CD14-positive monocyte (primary cell): ENCODE results near the gene ZNF284. TPM values are rescaled to one million over a fixed set of nuclear protein-coding genes. Genes with fewer than 3 reads are reported as not detected.

Source experiments
- DNase-seq, 3 donors: peaks; one replicate each; pipeline ENCODE4 v3.0.0-alpha.2; 2011 to 2022
- H2AFZ ChIP-seq: 2 replicates; pipeline ENCODE4 v1.6.0; 2012; ENCODE audit warnings: mild to moderate bottlenecking, low read depth, low read length, inconsistent platforms; ENCODE audit not compliant: insufficient read depth, poor library complexity, severe bottlenecking
- H3K27ac ChIP-seq, 2 donors: 1 replicate in 1 of 2; 2 replicates in 1 of 2; pipeline ENCODE4 v1.5.1; 2012 to 2013; ENCODE audit warnings: low read length in 2 of 2, control low read depth in 1 of 2, inconsistent platforms in 1 of 2, low read depth in 1 of 2, mild to moderate bottlenecking in 1 of 2
- H3K27me3 ChIP-seq, 2 donors: one replicate each; pipeline versions ENCODE4 v1.6.0 to v1.6.1; 2011 to 2013; ENCODE audit warnings: low read length in 2 of 2; ENCODE audit not compliant: control insufficient read depth in 2 of 2, insufficient read depth in 2 of 2
- H3K36me3 ChIP-seq, 2 donors: replicated peaks in 1 of 2; 1 replicate in 1 of 2; 2 replicates in 1 of 2; pipeline versions ENCODE4 v1.5.1 to v1.6.1; 2012 to 2013; ENCODE audit warnings: low read length in 2 of 2, control low read depth in 1 of 2, inconsistent platforms in 1 of 2, mild to moderate bottlenecking in 1 of 2; ENCODE audit not compliant: insufficient read depth in 2 of 2, control insufficient read depth in 1 of 2
- H3K4me1 ChIP-seq, 2 donors: 1 replicate in 1 of 2; 2 replicates in 1 of 2; pipeline versions ENCODE4 v1.5.1 to v1.6.1; 2012 to 2013; ENCODE audit warnings: low read length in 2 of 2, control low read depth in 1 of 2, inconsistent platforms in 1 of 2, mild to moderate bottlenecking in 1 of 2, moderate library complexity in 1 of 2; ENCODE audit not compliant: insufficient read depth in 2 of 2, control insufficient read depth in 1 of 2
- H3K4me2 ChIP-seq: replicated peaks from 2 replicates; pipeline ENCODE3; 2012; ENCODE audit warnings: low read length, moderate library complexity, mild to moderate bottlenecking; ENCODE audit not compliant: poor library complexity, severe bottlenecking; ENCODE audit errors: extremely low read depth
- H3K4me3 ChIP-seq, 3 experiments: fragments of 200-600 bp in 1 of 3; sonication (generic) in 1 of 3; replicated peaks in 1 of 3; 1 replicate in 2 of 3; 2 replicates in 1 of 3; pipeline ENCODE4 v1.5.1; 2011 to 2013; ENCODE audit warnings: low read length in 3 of 3, mild to moderate bottlenecking in 3 of 3, control low read depth in 2 of 3, low read depth in 2 of 3, inconsistent platforms in 1 of 3, moderate library complexity in 1 of 3
- H3K79me2 ChIP-seq: 2 replicates; pipeline ENCODE4 v1.6.0; 2012; ENCODE audit warnings: mild to moderate bottlenecking, control low read depth, inconsistent platforms, low read length, moderate library complexity; ENCODE audit not compliant: insufficient read depth
- H3K9ac ChIP-seq: 2 replicates; pipeline ENCODE4 v1.6.0; 2017; ENCODE audit warnings: low read length, mild to moderate bottlenecking; ENCODE audit not compliant: insufficient read depth, poor library complexity, severe bottlenecking
- H3K9me3 ChIP-seq, 2 donors: replicated peaks in 1 of 2; 1 replicate in 1 of 2; 2 replicates in 1 of 2; pipeline versions ENCODE4 v1.5.1 to v1.6.1; 2012 to 2013; ENCODE audit warnings: low read length in 2 of 2, control low read depth in 1 of 2; ENCODE audit not compliant: control insufficient read depth in 1 of 2, insufficient read depth in 1 of 2
- H4K20me1 ChIP-seq: 2 replicates; pipeline ENCODE4 v1.6.0; 2012; ENCODE audit warnings: mild to moderate bottlenecking, low read length, control low read depth, moderate library complexity; ENCODE audit not compliant: insufficient read depth
- H3K27ac Mint-ChIP-seq, 7 donors: one replicate each; pipeline ENCODE4 v1.8.0; 2020; ENCODE audit warnings: mild to moderate bottlenecking in 7 of 7, mixed read lengths in 7 of 7, moderate library complexity in 6 of 7, inconsistent platforms in 2 of 7
- H3K27me3 Mint-ChIP-seq, 3 donors: one replicate each; pipeline ENCODE4 v1.8.0; 2021 to 2022; ENCODE audit warnings: low read depth in 3 of 3, mild to moderate bottlenecking in 3 of 3, mixed read lengths in 3 of 3, moderate library complexity in 3 of 3, inconsistent platforms in 1 of 3
- H3K36me3 Mint-ChIP-seq, 2 donors: one replicate each; pipeline ENCODE4 v1.8.0; 2020; ENCODE audit warnings: mixed read lengths in 2 of 2, inconsistent platforms in 1 of 2, mild to moderate bottlenecking in 1 of 2
- H3K4me1 Mint-ChIP-seq: one replicate; pipeline ENCODE4 v1.8.0; 2020; ENCODE audit warnings: mild to moderate bottlenecking, mixed read lengths
- H3K4me3 Mint-ChIP-seq, 2 donors: one replicate each; pipeline ENCODE4 v1.8.0; 2020; ENCODE audit warnings: mild to moderate bottlenecking in 2 of 2, mixed read lengths in 2 of 2, moderate library complexity in 1 of 2
- H3K9me3 Mint-ChIP-seq, 7 donors: one replicate each; pipeline ENCODE4 v1.8.0; 2020 to 2022; ENCODE audit warnings: mixed read lengths in 7 of 7, mild to moderate bottlenecking in 6 of 7, moderate library complexity in 6 of 7, inconsistent platforms in 2 of 7
- CTCF ChIP-seq: fragments of 200-600 bp; IDR thresholded peaks from one replicate; pipeline ENCODE4 v1.8.0; 2022; ENCODE audit warnings: antibody characterized with exemption, mild to moderate bottlenecking
- WGBS: methylation state at CpG from one replicate; pipeline ENCODE4 v1.1.5; 2013; ENCODE audit warnings: missing lambda C conversion rate; ENCODE audit not compliant: insufficient coverage; 5-methylcytosine and 5-hydroxymethylcytosine counted together
- intact Hi-C, 2 donors: fragments of 100-400 bp; cut with micrococcal nuclease; formaldehyde crosslinking; loops; one replicate each; pipeline versions ENCODE4 v1.15.0 to v1.15.1; 2023
- polyA plus RNA-seq, 3 donors: library from polyadenylated mRNA; depleted of rRNA in 1 of 3; unstranded in 2 of 3; stranded (reverse) in 1 of 3; fragments of 300-500 nt in 2 of 3; fragments of >200 nt in 1 of 3; fragmentation: Illumina TruSeq in 2 of 3; gene quantifications; 1 replicate in 2 of 3; 2 replicates in 1 of 3; pipeline ENCODE4 v1.2.3, GENCODE V29; 2012 to 2021
- small RNA-seq: library from RNA; depleted of rRNA; stranded (forward); fragments of <200 nt; gene quantifications from one replicate; pipeline ENCODE3, GENCODE V24; 2012; ENCODE audit warnings: low read depth; ENCODE audit not compliant: insufficient read length

ZNF284 gene
- polyA plus RNA-seq, 3 donors: 0.04 to 1.3 (median 0.13) TPM

- Histone ChIP-seq H3K4me2 (no peak overlapping the region), H2AFZ (no peak overlapping the region), H3K4me1 (no peaks in the 10 kb centered on the region), H4K20me1 (no peaks in the 10 kb centered on the region), H3K9ac (no peak overlapping the region), H3K27me3 (no peaks in the 10 kb centered on the region), H3K79me2 (no peaks in the 10 kb centered on the region), H3K27ac (no peak overlapping the region), H3K36me3 (peaks cover 27 to 55% of the 10 kb centered on the region in 2 donors), H3K4me3 (peak overlapping the region in 1 of 3 experiments; percentile 12), H3K9me3 (peaks cover 34 to 95% of the 10 kb centered on the region in 2 donors)
- H3K27ac Mint-ChIP-seq: no peak overlapping the region
- DNase-seq: no peak
- no peaks in the 10 kb centered on the region for H3K4me1 Mint-ChIP-seq
- intact Hi-C loops: no loop called here
- WGBS: no CpG with 5 or more reads among the region's 5 CpGs
- no peak for TF ChIP-seq CTCF
- no peak overlapping the region for H3K4me3 Mint-ChIP-seq
- H3K9me3 Mint-ChIP-seq: peaks cover 21 to 55% (median 45%) of the 10 kb centered on the region in 7 donors
- peaks cover 0 to 4% (median 0%) of the 10 kb centered on the region in 3 donors for H3K27me3 Mint-ChIP-seq
- peaks cover 27 to 34% of the 10 kb centered on the region in 2 donors for H3K36me3 Mint-ChIP-seq
These were observed 60.0 kb downstream of the ZNF284 start for GRCh38 chr19:44131955-44132354.

Small RNA genes lying within 50 kb of the gene (small RNA-seq; reads per million reads assigned to genes)
- not detected for gene RNU6-902P

Other genes starting within 250 kb of the ZNF284 start
- gene ZNF283, start 244.8 kb upstream of the ZNF284 start, polyA plus RNA-seq: 1 to 10 TPM in 2 of 3 donors, under 1 TPM in 1; 0.80 to 2.5 (median 2.0) TPM
- under 1 TPM in 1 of 3 donors, not detected in 2; 0.44 TPM for gene ZNF404, start 188.2 kb upstream of the ZNF284 start, polyA plus RNA-seq
- 1 to 10 TPM; 2.1 to 6.3 (median 6.0) TPM for gene ZNF45, start 136.9 kb upstream of the ZNF284 start, polyA plus RNA-seq
- gene ZNF221, start 120.9 kb upstream of the ZNF284 start, polyA plus RNA-seq: under 1 TPM in 2 of 3 donors, not detected in 1; 0.13 to 0.29 TPM
- 1 to 10 TPM; 1.2 to 3.0 (median 1.4) TPM for gene ZNF155, start 88.0 kb upstream of the ZNF284 start, polyA plus RNA-seq
- 1 to 10 TPM; 1.0 to 3.9 (median 1.3) TPM for gene ZNF230, start 69.2 kb upstream of the ZNF284 start, polyA plus RNA-seq
- 1 to 10 TPM; 1.0 to 1.5 (median 1.1) TPM for gene ZNF222, start 46.8 kb upstream of the ZNF284 start, polyA plus RNA-seq
- gene ZNF223, start 20.1 kb upstream of the ZNF284 start, polyA plus RNA-seq: 1 to 10 TPM; 1.1 to 2.0 (median 1.2) TPM
- 10 to 100 TPM in 1 of 3 donors, 1 to 10 TPM in 2; 2.9 to 30.1 (median 3.5) TPM for gene ZNF224, start 22.2 kb downstream of the ZNF284 start, polyA plus RNA-seq
- gene ZNF225, start 41.2 kb downstream of the ZNF284 start, polyA plus RNA-seq: 1 to 10 TPM in 1 of 3 donors, under 1 TPM in 2; 0.86 to 1.1 (median 0.93) TPM
- gene ZNF234, start 69.4 kb downstream of the ZNF284 start, polyA plus RNA-seq: 1 to 10 TPM in 2 of 3 donors, under 1 TPM in 1; 0.73 to 2.3 (median 2.2) TPM
- gene ZNF226, start 92.9 kb downstream of the ZNF284 start, polyA plus RNA-seq: 10 to 100 TPM in 2 of 3 donors, 1 to 10 TPM in 1; 9.3 to 16.6 (median 16.3) TPM
- gene ZNF227, start 140.4 kb downstream of the ZNF284 start, polyA plus RNA-seq: 1 to 10 TPM; 2.6 to 4.9 (median 3.8) TPM
- gene ZNF233, start 187.7 kb downstream of the ZNF284 start, polyA plus RNA-seq: under 1 TPM in 2 of 3 donors, not detected in 1; 0.05 to 0.08 TPM
- gene ZNF235, start 232.9 kb downstream of the ZNF284 start, polyA plus RNA-seq: 1 to 10 TPM in 1 of 3 donors, under 1 TPM in 2; 0.64 to 3.0 (median 0.92) TPM